RPMI7951 (cell line): Measurements from ENCODE around the gene PCDHGA8. TPM values are rescaled to one million over a fixed set of nuclear protein-coding genes. Genes with fewer than 3 reads are reported as not detected.
"Not testable (repeated sequence)": the region's sequence is repeated elsewhere in the genome, so short reads cannot be mapped to it uniquely, and the experiment has no call there.

Experiments
- DNase-seq: peaks from one replicate; pipeline ENCODE4 v3.0.0-alpha.2; 2012; ENCODE audit warnings: low read depth
- total RNA-seq: library from RNA; depleted of rRNA; stranded (reverse); fragments of >200 nt; shearing (Covaris generic); gene quantifications from 2 replicates; pipeline ENCODE4 v1.2.3, GENCODE V29; 2014; rRNA removed

PCDHGA8 gene
- total RNA-seq, 1 experiment from 2014 or later, result 1.6 TPM

- DNase-seq, result not testable (repeated sequence)
These were observed 39.9 kb downstream of the PCDHGA8 start for GRCh38 chr5:141432308-141432707.

GRCh38 chr5:141432726-141433125 is 40.3 kb downstream of the PCDHGA8 start:
- DNase-seq, result not testable (repeated sequence)

- no peak for DNase-seq
These were observed 41.6 kb downstream of the PCDHGA8 start for GRCh38 chr5:141434006-141434405.

GRCh38 chr5:141437221-141437620 is 44.8 kb downstream of the PCDHGA8 start:
- DNase-seq, result no peak

- DNase-seq, result peak; percentile 32
These were observed 47.1 kb downstream of the PCDHGA8 start for GRCh38 chr5:141439411-141440141.

GRCh38 chr5:141440341-141440740 is 47.9 kb downstream of the PCDHGA8 start:
- DNase-seq, result no peak

GRCh38 chr5:141441571-141442170 is 49.2 kb downstream of the PCDHGA8 start:
- DNase-seq, result no peak

Other genes starting within 250 kb of the PCDHGA8 start
- 0.20 and 0.24 TPM in 2 replicates for gene PCDHB6, start 242.6 kb upstream of the PCDHGA8 start, total RNA-seq
- 0.39 and 0.48 TPM in 2 replicates for gene PCDHB7, start 220.0 kb upstream of the PCDHGA8 start, total RNA-seq
- gene PCDHB8, start 214.8 kb upstream of the PCDHGA8 start, total RNA-seq, result 0.10 and 0.12 TPM in 2 replicates
- gene PCDHB16, start 210.2 kb upstream of the PCDHGA8 start, total RNA-seq, result 2.0 and 2.1 TPM in 2 replicates
- 0.10 and 0.24 TPM in 2 replicates for gene PCDHB9, start 205.5 kb upstream of the PCDHGA8 start, total RNA-seq
- gene PCDHB10, start 200.3 kb upstream of the PCDHGA8 start, total RNA-seq, result 0.60 and 0.78 TPM in 2 replicates
- gene PCDHB11, start 193.0 kb upstream of the PCDHGA8 start, total RNA-seq, result 0.12 and 0.20 TPM in 2 replicates
- gene PCDHB12, start 183.9 kb upstream of the PCDHGA8 start, total RNA-seq, result 0.36 and 0.88 TPM in 2 replicates
- gene PCDHB13, start 178.7 kb upstream of the PCDHGA8 start, total RNA-seq, result 2.5 and 2.6 TPM in 2 replicates
- 0.72 and 0.88 TPM in 2 replicates for gene PCDHB14, start 169.3 kb upstream of the PCDHGA8 start, total RNA-seq
- gene PCDHB15, start 147.2 kb upstream of the PCDHGA8 start, total RNA-seq, result 1.6 and 2.0 TPM in 2 replicates
- gene SLC25A2, start 88.6 kb upstream of the PCDHGA8 start, total RNA-seq, result 0.48 TPM in 1 of 2 replicates, not detected in the other
- gene TAF7, start 71.8 kb upstream of the PCDHGA8 start, total RNA-seq, result 36.0 and 50.9 TPM in 2 replicates
- 3.3 and 3.7 TPM in 2 replicates for gene PCDHGA1, start 62.1 kb upstream of the PCDHGA8 start, total RNA-seq
- gene PCDHGA2, start 53.9 kb upstream of the PCDHGA8 start, total RNA-seq, result 6.8 and 7.0 TPM in 2 replicates
- 0.12 and 0.39 TPM in 2 replicates for gene PCDHGA3, start 48.8 kb upstream of the PCDHGA8 start, total RNA-seq
- 10.6 and 10.9 TPM in 2 replicates for gene PCDHGB1, start 42.5 kb upstream of the PCDHGA8 start, total RNA-seq
- gene PCDHGA4, start 37.6 kb upstream of the PCDHGA8 start, total RNA-seq, result 3.8 and 4.8 TPM in 2 replicates
- gene PCDHGB2, start 32.6 kb upstream of the PCDHGA8 start, total RNA-seq, result 4.6 and 6.0 TPM in 2 replicates
- gene PCDHGA5, start 28.5 kb upstream of the PCDHGA8 start, total RNA-seq, result 1.5 and 1.8 TPM in 2 replicates
- gene PCDHGB3, start 22.4 kb upstream of the PCDHGA8 start, total RNA-seq, result 1.1 and 1.6 TPM in 2 replicates
- gene PCDHGA6, start 18.7 kb upstream of the PCDHGA8 start, total RNA-seq, result 1.3 and 1.8 TPM in 2 replicates
- gene PCDHGA7, start 9.9 kb upstream of the PCDHGA8 start, total RNA-seq, result 4.6 and 5.5 TPM in 2 replicates
- 12.0 and 12.7 TPM in 2 replicates for gene PCDHGB4, start 4.9 kb upstream of the PCDHGA8 start, total RNA-seq
- 18.6 and 19.8 TPM in 2 replicates for gene PCDHGB5, start 5.3 kb downstream of the PCDHGA8 start, total RNA-seq
- gene PCDHGA9, start 10.1 kb downstream of the PCDHGA8 start, total RNA-seq, result 0.88 and 1.1 TPM in 2 replicates
- 0.84 and 0.88 TPM in 2 replicates for gene PCDHGB6, start 15.4 kb downstream of the PCDHGA8 start, total RNA-seq
- gene PCDHGA10, start 20.4 kb downstream of the PCDHGA8 start, total RNA-seq, result 0.78 and 0.84 TPM in 2 replicates
- gene PCDHGB7, start 25.0 kb downstream of the PCDHGA8 start, total RNA-seq, result 0.29 and 0.48 TPM in 2 replicates
- 7.0 and 8.1 TPM in 2 replicates for gene PCDHGA11, start 28.4 kb downstream of the PCDHGA8 start, total RNA-seq
- gene PCDHGA12, start 37.9 kb downstream of the PCDHGA8 start, total RNA-seq, result 19.9 and 23.5 TPM in 2 replicates
- 75.6 and 81.8 TPM in 2 replicates for gene PCDHGC3, start 83.3 kb downstream of the PCDHGA8 start, total RNA-seq
- 0.78 and 1.1 TPM in 2 replicates for gene PCDHGC4, start 92.4 kb downstream of the PCDHGA8 start, total RNA-seq
- gene PCDHGC5, start 96.4 kb downstream of the PCDHGA8 start, total RNA-seq, result 1.1 and 1.2 TPM in 2 replicates
- 29.1 and 40.1 TPM in 2 replicates for gene DIAPH1, start 226.4 kb downstream of the PCDHGA8 start, total RNA-seq
- 43.9 and 52.4 TPM in 2 replicates for gene HDAC3, start 244.2 kb downstream of the PCDHGA8 start, total RNA-seq
- 2.8 and 5.2 TPM in 2 replicates for gene RELL2, start 244.4 kb downstream of the PCDHGA8 start, total RNA-seq